Measurements from ENCODE around the gene EP400. TPM values are rescaled to one million over a fixed set of nuclear protein-coding genes. Genes with fewer than 3 reads are reported as not detected.

The EP400 gene
- total RNA-seq (10 to 100 TPM; 33.5 to 41.7 TPM), polyA plus RNA-seq (ENCODE audit: insufficient read length in 6 of 6) (10 to 100 TPM; 38.9 to 49.9 (median 41.4) TPM)
- long read RNA-seq, donor 1, full-length matches to known transcripts, result 5 of 5 reads
- long read RNA-seq, donor 1, partial matches to known transcripts, result 0 of 5 reads
- long read RNA-seq, donor 1, other reads (novel, unspliced or antisense), result 0 of 5 reads
- long read RNA-seq, donor 2, full-length matches to known transcripts, result 5 of 23 reads
- long read RNA-seq, donor 2, partial matches to known transcripts, result 18 of 23 reads
- long read RNA-seq, donor 2, other reads (novel, unspliced or antisense), result 0 of 23 reads
- long read RNA-seq, donor 3, full-length matches to known transcripts, result 2 of 2 reads
- long read RNA-seq, donor 3, partial matches to known transcripts, result 0 of 2 reads
- long read RNA-seq, donor 3, other reads (novel, unspliced or antisense), result 0 of 2 reads
- long read RNA-seq, donor 4, partial matches to known transcripts, result 1 of 2 reads
- long read RNA-seq, donor 4, other reads (novel, unspliced or antisense), result 1 of 2 reads
- long read RNA-seq, donor 5, partial matches to known transcripts, result 0 of 1 reads
- long read RNA-seq, donor 5, other reads (novel, unspliced or antisense), result 0 of 1 reads
- long read RNA-seq, donor 6, full-length matches to known transcripts, result 3 of 3 reads
- long read RNA-seq, donor 6, partial matches to known transcripts, result 0 of 3 reads
- long read RNA-seq, donor 6, other reads (novel, unspliced or antisense), result 0 of 3 reads
- long read RNA-seq, donor 7, partial matches to known transcripts, result 0 of 1 reads
- long read RNA-seq, donor 7, other reads (novel, unspliced or antisense), result 0 of 1 reads
- long read RNA-seq, donor 8, partial matches to known transcripts, result 0 of 4 reads
- long read RNA-seq, donor 8, other reads (novel, unspliced or antisense), result 0 of 4 reads
- long read RNA-seq, donor 9, result 0 reads
- long read RNA-seq, donor 10, partial matches to known transcripts, result 1 of 1 reads
- long read RNA-seq, donor 10, other reads (novel, unspliced or antisense), result 0 of 1 reads
- long read RNA-seq, donor 11, full-length matches to known transcripts, result 3 of 3 reads
- long read RNA-seq, donor 11, partial matches to known transcripts, result 0 of 3 reads
- long read RNA-seq, donor 11, other reads (novel, unspliced or antisense), result 0 of 3 reads
- long read RNA-seq, donor 12, partial matches to known transcripts, result 0 of 1 reads
- long read RNA-seq, donor 12, other reads (novel, unspliced or antisense), result 0 of 1 reads

- peak; percentile 87 to 100 (median 96) for DNase-seq
- H3K27ac ChIP-seq, result peak within 1 kb of the TSS; percentile 48 to 85
- peak; percentile 99 for ATAC-seq
- H3K9me3 ChIP-seq, result no peaks in the 10 kb centered on the region
- peaks cover 11 to 44% of the 10 kb centered on the region in 2 donors for H3K4me1 ChIP-seq
- intact Hi-C loops (cut with DNase I), result no loop called here
- peak within 1 kb of the TSS; percentile 91 to 99 for H3K4me3 ChIP-seq
- H3K27me3 ChIP-seq, result no peaks in the 10 kb centered on the region
- TF ChIP-seq CTCF (IDR thresholded peaks at IDR 0.05), result peak; percentile 32 to 51
- peaks cover 0 to 7% of the 10 kb centered on the region in 2 donors for H3K36me3 ChIP-seq
These were observed at the start of gene EP400 for GRCh38 chr12:131949431-131950181. TSS of gene EP400 (plus strand) at chr12:131949942. CDS start at chr12:131960620, 10,678 bp downstream.

- peaks cover 7 to 52% of the 10 kb centered on the region in 2 donors for H3K4me1 ChIP-seq
- ATAC-seq (no peak), DNase-seq (peak in 1 of 4 donors; percentile 68)
- intact Hi-C loops (cut with DNase I), result no loop called here
- no peaks in the 10 kb centered on the region for H3K36me3 ChIP-seq
- no peak for TF ChIP-seq CTCF (IDR thresholded peaks at IDR 0.05)
- H3K27me3 ChIP-seq, result no peaks in the 10 kb centered on the region
- H3K9me3 ChIP-seq, result no peaks in the 10 kb centered on the region
- no peak overlapping the region for H3K27ac ChIP-seq
- H3K4me3 ChIP-seq, result no peak overlapping the region
These were observed 49.3 kb upstream of the EP400 start for GRCh38 chr12:131900397-131900796.

GRCh38 chr12:131901431-131902331 lies 48.1 kb upstream of the EP400 start:
- Histone ChIP-seq H3K4me3 (no peak overlapping the region), H3K4me1 (peaks cover 7 to 43% of the 10 kb centered on the region in 2 donors), H3K27me3 (no peaks in the 10 kb centered on the region), H3K36me3 (peaks cover 0 to 4% of the 10 kb centered on the region in 2 donors), H3K27ac (no peak overlapping the region), H3K9me3 (no peaks in the 10 kb centered on the region)
- DNase-seq, result peak in 1 of 4 donors; percentile 62
- intact Hi-C loops (cut with DNase I), result no loop called here
- peak; percentile 54 for ATAC-seq
- TF ChIP-seq CTCF (IDR thresholded peaks at IDR 0.05), result no peak
